Karpas-422 (cell line): ENCODE data around the gene RIMS4. TPM values are rescaled to one million over a fixed set of nuclear protein-coding genes. Genes with fewer than 3 reads are reported as not detected.

Experiments used
- DNase-seq: peaks from one replicate; pipeline ENCODE4 v3.0.0-alpha.2; 2015
- H2AFZ ChIP-seq: fragments of 200-600 bp; sonication (generic); 2 replicates; pipeline ENCODE4 v1.6.1; 2014; ENCODE audit warnings: antibody characterized with exemption, low read length, mixed read lengths
- H3K27ac ChIP-seq: fragments of 200-600 bp; sonication (generic); 2 replicates; pipeline ENCODE4 v1.5.1; 2014; ENCODE audit warnings: mild to moderate bottlenecking, low read length, moderate library complexity
- H3K27me3 ChIP-seq: fragments of 200-600 bp; sonication (generic); 2 replicates; pipeline ENCODE4 v1.6.1; 2014; ENCODE audit warnings: low read length, mixed read lengths
- H3K36me3 ChIP-seq: fragments of 200-600 bp; sonication (generic); 2 replicates; pipeline ENCODE4 v1.6.1; 2014; ENCODE audit warnings: low read length, mixed read lengths; ENCODE audit not compliant: insufficient read depth
- H3K4me1 ChIP-seq: fragments of 200-600 bp; sonication (generic); 2 replicates; pipeline ENCODE4 v1.6.1; 2014; ENCODE audit warnings: mild to moderate bottlenecking, low read length, mixed read lengths
- H3K4me2 ChIP-seq: fragments of 200-600 bp; sonication (generic); 2 replicates; pipeline ENCODE4 v1.6.1; 2014; ENCODE audit warnings: low read length, low read depth, mild to moderate bottlenecking; ENCODE audit not compliant: poor library complexity, severe bottlenecking
- H3K4me3 ChIP-seq: fragments of 200-600 bp; sonication (generic); 2 replicates; pipeline ENCODE4 v1.5.1; 2014; ENCODE audit warnings: mild to moderate bottlenecking, antibody characterized with exemption, low read length, mixed read lengths
- H3K79me2 ChIP-seq: fragments of 200-600 bp; sonication (generic); 2 replicates; pipeline ENCODE4 v1.6.1; 2014; ENCODE audit warnings: mild to moderate bottlenecking, low read length, mixed read lengths
- H3K9ac ChIP-seq: fragments of 200-600 bp; sonication (generic); 2 replicates; pipeline ENCODE4 v1.6.0; 2014; ENCODE audit warnings: low read length
- H3K9me2 ChIP-seq: fragments of 200-600 bp; sonication (generic), shearing (Covaris generic); replicated peaks from 2 replicates; pipeline ENCODE4 v1.6.0; 2014; ENCODE audit warnings: mild to moderate bottlenecking, low read length, moderate library complexity; ENCODE audit not compliant: insufficient read depth
- H3K9me3 ChIP-seq: fragments of 300-700, 200-600 bp; sonication (generic); 2 replicates; pipeline ENCODE4 v1.6.1; 2014; ENCODE audit warnings: low read length, mixed read lengths
- H4K20me1 ChIP-seq: fragments of 200-600 bp; sonication (generic); 2 replicates; pipeline ENCODE4 v1.6.1; 2014; ENCODE audit warnings: mild to moderate bottlenecking, antibody characterized with exemption, low read length, low read depth; ENCODE audit not compliant: insufficient read depth
- total RNA-seq: library from RNA; depleted of rRNA; stranded (reverse); fragments of >200 nt; shearing (Covaris generic); gene quantifications from 2 replicates; pipeline ENCODE4 v1.2.3, GENCODE V29; 2014; ENCODE audit warnings: low replicate concordance; rRNA removed

The RIMS4 gene
- not detected in 2 replicates for total RNA-seq

DNA sequence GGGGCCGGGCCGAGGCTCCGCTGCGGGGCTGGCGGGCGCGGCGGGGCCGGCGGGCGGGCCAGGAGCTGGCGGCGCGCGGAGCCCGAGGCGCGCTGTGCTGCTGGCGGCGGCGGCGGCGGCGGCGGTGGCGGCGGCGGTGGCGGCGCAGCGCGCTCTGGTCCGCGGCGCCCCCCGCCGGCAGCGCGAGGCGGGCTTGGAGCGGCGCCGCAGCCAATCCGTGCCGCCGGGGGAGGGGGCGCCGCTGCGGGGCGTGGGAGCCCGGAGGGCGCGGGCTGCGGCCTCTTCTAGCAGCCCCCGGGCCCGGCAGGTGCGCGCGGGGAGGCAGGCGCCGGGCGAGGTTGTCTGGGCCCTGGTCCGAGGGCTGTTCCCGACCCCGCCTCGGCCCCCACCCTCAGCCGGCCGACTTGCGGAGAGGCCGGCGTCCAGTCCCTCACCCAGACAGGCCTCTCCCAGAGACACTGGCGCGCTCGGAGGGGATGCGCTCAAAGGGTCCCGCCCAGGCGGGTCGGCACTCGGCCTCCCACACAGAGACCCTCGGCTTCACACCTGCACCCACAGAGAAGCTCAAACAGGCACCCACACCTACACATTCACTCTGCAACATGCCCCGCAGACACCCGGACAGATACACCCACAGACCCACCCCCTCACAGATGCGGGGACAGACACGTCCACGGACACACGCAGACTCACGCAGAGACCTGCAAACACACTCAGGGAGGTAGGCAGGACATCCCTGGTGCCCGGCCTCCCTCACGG, at the start of gene RIMS4:
TSS of gene RIMS4 (minus strand) at position 156 of the 759 bp plus-strand sequence. CDS start 275 bp downstream, outside the sequence.
- no peaks in the 10 kb centered on the region for H3K79me2 ChIP-seq
- no peak within 1 kb of the TSS for H3K9ac ChIP-seq
- no peak within 1 kb of the TSS for H3K27ac ChIP-seq
- H3K4me3 ChIP-seq, result no peak within 1 kb of the TSS
- H3K9me3 ChIP-seq, result no peaks in the 10 kb centered on the region
- no peak for DNase-seq
- H3K4me1 ChIP-seq, result no peaks in the 10 kb centered on the region
- H3K9me2 ChIP-seq, result no peaks in the 10 kb centered on the region
- H4K20me1 ChIP-seq, result no peaks in the 10 kb centered on the region
- no peak within 1 kb of the TSS for H3K4me2 ChIP-seq
- H3K36me3 ChIP-seq, result no peaks in the 10 kb centered on the region
- no peak within 1 kb of the TSS for H2AFZ ChIP-seq
- H3K27me3 ChIP-seq, result no peaks in the 10 kb centered on the region

DNA sequence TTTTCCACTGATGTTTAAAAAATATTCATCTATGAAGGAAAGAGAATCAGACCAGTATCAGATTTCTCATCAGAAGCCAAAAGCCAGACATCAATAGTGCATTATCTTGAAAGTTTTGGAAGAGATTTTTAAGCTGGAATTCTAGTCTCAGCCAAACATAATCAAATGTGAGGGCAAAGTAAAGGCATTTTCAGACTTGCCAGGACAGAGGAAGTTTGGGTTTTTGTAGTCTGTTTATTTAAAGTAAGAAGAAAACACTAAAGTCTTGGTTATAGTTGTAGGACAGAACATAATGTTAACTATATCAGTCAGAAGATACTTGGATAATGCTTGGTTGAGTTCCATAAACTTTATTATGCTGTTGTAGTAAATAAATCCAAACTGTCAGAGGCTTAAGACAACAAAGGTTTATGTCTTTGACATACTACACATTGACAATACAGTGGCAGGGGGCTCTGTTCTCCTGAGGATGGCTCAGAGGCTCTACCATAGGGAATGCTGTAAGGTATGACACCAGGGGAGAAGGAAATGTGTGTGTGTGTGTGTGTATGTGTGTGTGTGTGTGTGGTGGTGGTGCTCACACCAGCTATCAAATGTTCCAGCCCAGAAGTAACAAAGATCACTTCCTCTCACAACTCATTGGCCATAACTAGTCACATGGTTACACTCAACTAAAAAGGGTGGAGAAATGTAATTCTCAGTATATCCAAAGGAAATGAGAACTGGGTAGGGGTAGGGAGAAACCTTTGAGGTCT, 48.4 kb upstream of the RIMS4 start:
- Histone ChIP-seq H4K20me1 (no peaks in the 10 kb centered on the region), H3K4me1 (peaks cover 4% of the 10 kb centered on the region), H3K36me3 (no peaks in the 10 kb centered on the region), H2AFZ (no peak overlapping the region), H3K79me2 (no peaks in the 10 kb centered on the region), H3K9me2 (no peaks in the 10 kb centered on the region), H3K27ac (no peak overlapping the region), H3K4me3 (no peak overlapping the region), H3K9me3 (0 out of 2 replicates have a peak, but pooled peaks cover 7% of the 10 kb centered on the region), H3K9ac (no peak overlapping the region), H3K4me2 (no peak overlapping the region), H3K27me3 (no peaks in the 10 kb centered on the region)
- DNase-seq, result peak; percentile 50

DNA sequence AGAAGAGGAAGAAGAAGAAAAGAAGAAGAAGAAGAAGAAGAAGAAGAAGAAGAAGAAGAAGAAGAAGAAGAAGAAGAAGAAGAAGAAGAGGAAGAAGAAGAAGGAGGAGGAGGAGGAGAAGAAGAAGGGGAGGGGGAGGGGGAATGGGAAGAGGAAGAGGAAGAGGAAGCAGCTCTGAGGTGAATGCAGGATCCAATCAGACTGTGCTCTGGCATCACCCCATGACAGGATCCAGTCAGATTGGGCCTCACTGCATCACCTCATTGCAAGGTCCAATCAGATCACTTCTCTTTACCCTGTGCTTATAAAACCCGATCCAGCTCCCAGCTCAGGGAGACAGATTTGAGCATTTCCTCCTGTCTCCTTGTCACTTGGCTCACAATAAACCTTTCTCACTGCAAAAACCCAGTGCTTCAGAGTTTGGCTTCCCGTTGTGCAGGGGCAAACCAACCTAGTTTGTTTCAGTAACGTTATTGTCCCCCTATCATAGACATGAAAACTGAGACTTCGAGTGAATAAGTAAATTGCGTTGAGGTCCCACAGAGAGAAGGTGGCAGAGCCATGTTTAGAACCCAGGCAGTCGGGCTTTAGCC, 46.6 kb upstream of the RIMS4 start:
- H4K20me1 ChIP-seq, result no peaks in the 10 kb centered on the region
- no peaks in the 10 kb centered on the region for H3K36me3 ChIP-seq
- H3K79me2 ChIP-seq, result no peaks in the 10 kb centered on the region
- peak; percentile 66 for DNase-seq
- H3K4me1 ChIP-seq, result peaks cover 4% of the 10 kb centered on the region
- 0 out of 2 replicates have a peak, but pooled peaks cover 7% of the 10 kb centered on the region for H3K9me3 ChIP-seq
- H3K9me2 ChIP-seq, result no peaks in the 10 kb centered on the region
- H3K4me3 ChIP-seq, result no peak overlapping the region
- H3K27me3 ChIP-seq, result no peaks in the 10 kb centered on the region
- H3K27ac ChIP-seq, result peak overlapping the region; percentile 56; the same call in 1 of the 2 replicates
- no peak overlapping the region for H2AFZ ChIP-seq
- no peak overlapping the region for H3K4me2 ChIP-seq
- H3K9ac ChIP-seq, result no peak overlapping the region

- Histone ChIP-seq H3K9me2 (no peaks in the 10 kb centered on the region), H3K79me2 (no peaks in the 10 kb centered on the region), H3K4me2 (no peak overlapping the region), H3K4me3 (no peak overlapping the region), H3K36me3 (no peaks in the 10 kb centered on the region), H3K9ac (no peak overlapping the region), H3K4me1 (peaks cover 4% of the 10 kb centered on the region), H3K9me3 (0 out of 2 replicates have a peak, but pooled peaks cover 7% of the 10 kb centered on the region), H2AFZ (no peak overlapping the region), H3K27me3 (no peaks in the 10 kb centered on the region), H4K20me1 (no peaks in the 10 kb centered on the region), H3K27ac (no peak overlapping the region)
- no peak for DNase-seq
These were observed 46.1 kb upstream of the RIMS4 start for GRCh38 chr20:44856442-44856841.

DNA sequence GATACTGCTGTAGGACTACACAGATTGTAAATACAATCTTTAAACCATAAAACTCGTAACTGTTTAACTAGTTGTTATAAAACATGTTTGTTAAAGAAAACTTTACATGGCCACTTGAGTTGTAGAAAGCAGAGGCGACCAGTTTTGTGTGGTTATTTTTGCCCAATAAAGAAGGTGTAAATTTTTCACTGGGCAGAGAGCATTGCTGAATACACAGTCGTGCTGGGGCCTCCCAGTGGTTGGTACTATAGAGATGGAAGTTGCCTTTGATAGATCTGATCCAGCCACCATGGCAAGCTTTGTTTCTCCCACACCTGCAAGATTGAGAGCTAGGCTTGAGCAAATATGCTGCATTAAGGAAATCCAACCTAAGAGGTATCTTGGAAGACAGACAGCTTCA, 41.2 kb upstream of the RIMS4 start:
- Histone ChIP-seq H3K79me2 (no peaks in the 10 kb centered on the region), H3K9me3 (no peaks in the 10 kb centered on the region), H3K9me2 (no peaks in the 10 kb centered on the region), H3K27me3 (no peaks in the 10 kb centered on the region), H2AFZ (no peak overlapping the region), H3K4me1 (no peaks in the 10 kb centered on the region), H3K36me3 (no peaks in the 10 kb centered on the region), H3K27ac (no peak overlapping the region), H3K4me2 (no peak overlapping the region), H3K9ac (no peak overlapping the region), H3K4me3 (no peak overlapping the region), H4K20me1 (no peaks in the 10 kb centered on the region)
- peak; percentile 34 for DNase-seq

DNA sequence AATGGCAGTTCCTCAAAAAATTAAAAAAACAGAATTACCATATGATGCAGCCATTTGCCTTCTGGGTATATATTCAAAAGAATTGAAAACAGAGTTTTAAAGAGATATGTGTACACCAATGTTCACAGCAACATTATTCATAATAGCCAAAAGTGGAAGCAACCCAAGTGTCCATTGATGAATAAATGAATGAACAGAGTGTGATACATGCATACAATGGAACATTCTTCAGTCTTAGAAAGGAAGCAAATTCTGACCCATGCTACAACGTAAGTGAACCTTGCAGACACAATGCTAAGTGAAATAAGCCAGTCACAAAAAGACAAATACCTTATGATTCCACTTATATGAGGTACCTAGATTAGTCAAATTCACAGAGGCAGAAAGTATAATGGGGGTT, 40.5 kb upstream of the RIMS4 start:
- no peaks in the 10 kb centered on the region for H3K9me2 ChIP-seq
- no peak overlapping the region for H2AFZ ChIP-seq
- H4K20me1 ChIP-seq, result no peaks in the 10 kb centered on the region
- no peaks in the 10 kb centered on the region for H3K4me1 ChIP-seq
- no peak overlapping the region for H3K4me3 ChIP-seq
- DNase-seq, result peak; percentile 12
- no peaks in the 10 kb centered on the region for H3K27me3 ChIP-seq
- no peaks in the 10 kb centered on the region for H3K36me3 ChIP-seq
- no peak overlapping the region for H3K4me2 ChIP-seq
- H3K79me2 ChIP-seq, result no peaks in the 10 kb centered on the region
- no peaks in the 10 kb centered on the region for H3K9me3 ChIP-seq
- no peak overlapping the region for H3K27ac ChIP-seq
- H3K9ac ChIP-seq, result no peak overlapping the region

DNA sequence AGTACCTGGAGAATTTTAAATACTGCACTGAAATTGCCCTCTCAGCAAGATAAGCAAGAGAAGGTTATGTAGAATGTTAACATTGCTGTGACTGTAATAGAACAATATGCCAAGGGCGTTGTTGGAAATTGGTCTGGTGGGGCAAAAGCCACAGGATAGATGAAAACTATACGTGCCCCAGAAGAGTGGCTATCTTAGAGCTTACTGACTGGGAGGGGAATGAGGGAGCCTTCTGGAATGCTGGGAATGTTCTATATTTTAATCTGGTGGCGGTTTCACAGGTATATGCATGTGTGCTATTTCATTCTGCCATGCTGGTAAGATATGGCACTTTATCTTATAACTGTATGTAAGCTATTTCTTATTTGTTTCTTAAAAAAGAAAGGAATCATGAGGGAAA, 39.9 kb upstream of the RIMS4 start:
- Histone ChIP-seq H3K4me3 (no peak overlapping the region), H3K27ac (no peak overlapping the region), H3K9ac (no peak overlapping the region), H3K9me3 (no peaks in the 10 kb centered on the region), H3K36me3 (no peaks in the 10 kb centered on the region), H2AFZ (no peak overlapping the region), H3K79me2 (no peaks in the 10 kb centered on the region), H4K20me1 (no peaks in the 10 kb centered on the region), H3K4me2 (no peak overlapping the region), H3K4me1 (no peaks in the 10 kb centered on the region), H3K27me3 (no peaks in the 10 kb centered on the region), H3K9me2 (no peaks in the 10 kb centered on the region)
- peak; percentile 27 for DNase-seq

- Histone ChIP-seq H3K4me2 (no peak overlapping the region), H3K27me3 (no peaks in the 10 kb centered on the region), H4K20me1 (no peaks in the 10 kb centered on the region), H3K9ac (no peak overlapping the region), H3K9me3 (no peaks in the 10 kb centered on the region), H3K27ac (no peak overlapping the region), H3K4me3 (no peak overlapping the region), H3K4me1 (no peaks in the 10 kb centered on the region), H2AFZ (no peak overlapping the region), H3K36me3 (no peaks in the 10 kb centered on the region), H3K79me2 (no peaks in the 10 kb centered on the region), H3K9me2 (no peaks in the 10 kb centered on the region)
- DNase-seq, result peak; percentile 31
These were observed 39.4 kb upstream of the RIMS4 start for GRCh38 chr20:44849703-44850102.
